Fibroblast of skin of right biceps (primary cell): ENCODE measurements around the gene SFI1.
"Not testable (repeated sequence)": the region's sequence is repeated elsewhere in the genome, so short reads cannot be mapped to it uniquely, and the experiment has no call there.

Experiments used
- DNase-seq: peaks from one replicate; pipeline ENCODE4 v3.0.0-alpha.2; 2013

Gene SFI1

DNA sequence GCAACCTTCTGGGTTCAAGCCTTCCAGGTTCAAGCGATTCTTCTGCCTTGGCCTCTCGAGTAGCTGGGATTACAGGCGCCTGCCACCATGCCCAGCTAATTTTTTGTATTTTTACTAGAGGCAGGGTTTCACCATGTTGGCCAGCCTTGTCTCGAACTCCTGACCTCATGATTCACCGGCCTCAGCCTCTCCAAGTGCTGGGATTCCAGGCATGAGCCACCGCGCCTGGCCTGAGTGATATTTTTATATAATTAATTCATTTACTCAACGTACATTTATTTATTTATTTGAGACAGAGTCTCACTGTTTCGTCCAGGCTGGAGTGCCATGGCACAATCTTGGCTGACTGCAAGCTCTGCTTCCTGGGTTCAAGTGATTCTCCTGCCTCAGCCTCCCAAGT, 62.2 kb downstream of the SFI1 start:
- peak; percentile 10 for DNase-seq

- peak; percentile 71 for DNase-seq
Observed at GRCh38 chr22:31561238-31561887, 65.0 kb downstream of the SFI1 start.

GRCh38 chr22:31561970-31562369, 65.6 kb downstream of the SFI1 start:
- DNase-seq: no peak

- DNase-seq: no peak
Observed at GRCh38 chr22:31566484-31566883, 70.1 kb downstream of the SFI1 start.

- no peak for DNase-seq
Observed at GRCh38 chr22:31567196-31567595, 70.9 kb downstream of the SFI1 start.

GRCh38 chr22:31567702-31568101, 71.4 kb downstream of the SFI1 start:
- no peak for DNase-seq

- DNase-seq: peak; percentile 18
Observed at GRCh38 chr22:31569126-31569525, 72.8 kb downstream of the SFI1 start.

- DNase-seq: no peak
Observed at GRCh38 chr22:31572939-31573338, 76.6 kb downstream of the SFI1 start.

DNA sequence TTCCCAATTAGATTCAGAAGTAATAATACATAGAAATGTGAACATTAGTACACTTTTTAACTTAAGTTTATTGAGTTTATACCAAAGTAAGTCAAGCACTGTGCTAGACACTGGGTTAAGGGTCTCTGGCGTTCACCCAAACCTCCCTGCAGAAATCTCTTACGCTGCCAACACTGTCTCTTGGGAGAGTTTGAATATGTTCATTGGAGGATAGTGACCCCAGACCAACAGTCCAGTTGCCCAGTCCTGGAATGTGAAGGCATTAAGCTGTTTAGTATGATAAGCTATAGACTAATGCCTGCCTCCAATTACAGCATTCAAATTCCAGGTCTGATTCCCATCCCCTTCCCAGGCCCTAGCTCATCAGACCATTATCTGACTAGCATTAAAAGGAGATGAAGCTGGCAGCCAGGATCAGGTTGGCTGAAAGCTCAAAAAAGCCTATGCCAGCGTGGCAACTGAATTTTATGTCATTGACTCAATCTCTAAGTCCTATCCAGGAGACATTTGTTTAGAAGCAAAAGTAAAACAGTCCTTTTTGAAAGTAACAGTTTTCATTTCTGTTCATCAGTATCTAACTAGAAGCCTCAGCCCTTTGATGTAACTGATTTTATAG, 77.8 kb downstream of the SFI1 start:
- DNase-seq: no peak

- DNase-seq: no peak
Observed at GRCh38 chr22:31575190-31575589, 78.9 kb downstream of the SFI1 start.

- DNase-seq: no peak
Observed at GRCh38 chr22:31577711-31578110, 81.4 kb downstream of the SFI1 start.

- DNase-seq: no peak
Observed at GRCh38 chr22:31578171-31578570, 81.8 kb downstream of the SFI1 start.

DNA sequence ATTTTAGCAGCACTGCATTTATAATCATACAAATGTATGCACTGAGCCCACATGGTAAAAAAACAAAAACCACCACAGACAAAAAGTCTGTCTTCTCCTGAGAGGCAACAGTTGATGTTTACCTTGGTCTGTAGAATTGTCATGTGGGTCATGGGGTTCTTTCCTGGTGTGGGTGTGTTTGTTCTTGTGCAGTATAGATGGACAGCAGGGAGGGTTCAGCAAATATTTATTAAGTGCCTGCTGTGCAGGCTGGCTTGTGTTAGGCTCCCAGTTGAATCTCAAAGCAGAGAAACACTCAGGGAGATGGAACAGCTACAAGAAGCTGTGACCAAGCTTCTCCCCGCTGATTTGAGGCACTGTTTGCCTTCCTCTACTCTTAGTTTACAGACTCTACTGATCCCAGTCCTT, 83.5 kb downstream of the SFI1 start:
- no peak for DNase-seq

DNA sequence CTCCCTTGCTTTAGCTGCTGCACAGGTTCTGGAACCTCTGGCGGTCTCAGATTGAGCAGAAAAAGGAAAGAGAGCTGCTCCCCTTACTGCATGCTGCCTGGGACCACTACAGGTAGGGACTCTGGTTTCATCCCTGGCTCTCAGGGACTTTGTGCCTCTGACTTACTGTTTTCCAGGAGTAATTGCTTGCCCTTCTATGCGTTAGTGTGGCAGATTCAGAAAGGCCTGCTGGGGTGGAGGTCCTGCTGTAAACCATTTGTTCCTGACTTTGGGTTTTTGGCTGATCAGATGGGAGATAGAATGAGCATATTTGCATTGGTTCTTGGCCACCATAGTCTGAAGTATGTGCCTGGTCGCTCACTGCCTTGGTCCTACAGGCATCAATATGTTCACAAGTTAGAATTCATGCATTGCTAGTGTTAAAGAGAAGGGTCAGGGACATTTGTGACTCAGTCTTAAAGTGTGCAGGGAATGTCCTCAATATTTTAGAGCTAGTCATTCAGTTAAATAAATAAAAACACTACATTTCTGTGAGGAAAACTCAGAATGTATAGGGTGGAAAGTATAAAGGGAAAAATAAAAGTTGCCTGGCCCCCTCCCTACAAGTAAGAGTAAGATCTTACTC, 87.6 kb downstream of the SFI1 start:
- peak; percentile 76 for DNase-seq

DNA sequence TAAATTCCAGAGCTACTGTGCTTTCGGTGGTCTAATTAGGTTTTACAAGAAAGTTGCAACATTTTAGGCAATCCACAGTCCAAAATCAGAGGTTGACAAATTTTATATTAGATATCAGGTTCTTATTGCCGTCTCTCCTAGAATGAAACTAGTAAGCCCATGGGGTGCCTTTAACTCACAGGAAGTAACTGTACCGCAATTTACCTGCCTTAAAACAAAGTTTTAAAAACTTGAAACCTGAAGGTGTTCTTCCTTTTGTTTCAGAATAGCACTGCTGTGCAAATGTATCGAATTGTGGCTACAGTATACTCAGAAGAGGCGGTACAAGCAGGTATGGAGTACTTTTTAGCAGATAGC, 88.4 kb downstream of the SFI1 start:
- DNase-seq: no peak

GRCh38 chr22:31585161-31585859, 89.0 kb downstream of the SFI1 start:
- peak; percentile 34 for DNase-seq

GRCh38 chr22:31586137-31586920, 90.0 kb downstream of the SFI1 start:
- no peak for DNase-seq

DNA sequence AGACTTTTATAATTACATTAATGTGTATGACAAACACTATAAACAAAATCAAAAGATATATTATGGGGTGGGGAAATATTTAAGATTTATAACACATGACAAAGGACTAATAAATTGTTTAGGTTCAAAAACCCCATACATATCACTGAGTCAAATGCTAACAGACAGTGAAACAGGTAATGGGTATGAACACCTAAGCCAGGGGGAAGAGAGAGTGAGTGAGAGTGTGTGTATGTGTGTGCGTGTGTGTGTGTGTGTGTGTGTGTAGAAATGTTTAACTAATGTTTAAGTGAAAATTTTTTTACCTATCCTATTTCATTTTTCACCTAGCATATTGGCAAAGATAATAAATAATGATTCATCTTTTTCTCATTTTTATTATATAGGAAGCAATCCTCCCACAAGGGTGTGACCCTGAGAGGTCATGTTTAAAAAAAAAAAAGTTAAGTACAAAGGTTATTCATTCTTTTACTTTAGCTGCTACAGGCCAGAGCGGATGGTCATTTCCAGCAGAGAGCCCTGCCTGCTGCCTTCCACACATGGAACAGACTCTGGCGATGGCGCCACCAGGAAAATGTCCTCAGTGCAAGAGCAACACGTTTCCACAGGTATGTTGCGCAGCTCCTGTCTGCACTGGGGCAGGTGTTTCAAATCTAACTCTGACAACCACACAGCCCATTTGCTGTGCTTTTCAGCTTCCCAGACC, 92.8 kb downstream of the SFI1 start:
- DNase-seq: no peak

DNA sequence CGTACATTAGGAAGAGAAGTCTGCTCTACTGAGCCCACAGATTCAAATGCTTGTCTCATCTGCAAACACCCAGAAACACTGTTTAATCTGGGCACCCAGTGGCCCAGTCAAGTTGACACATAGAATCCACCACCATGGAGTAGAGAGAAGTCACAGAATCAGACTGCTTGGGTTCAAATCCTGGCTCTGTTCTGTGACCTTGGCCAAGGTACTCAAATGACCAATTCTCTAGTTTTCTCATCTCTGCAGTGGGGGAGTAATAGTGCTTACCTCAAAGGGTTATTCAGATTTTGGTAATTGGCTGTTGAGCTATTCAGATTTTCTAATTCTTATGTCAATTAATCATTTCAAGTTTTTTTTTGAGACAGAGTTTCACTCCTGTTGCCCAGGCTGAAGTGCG, 93.8 kb downstream of the SFI1 start:
- DNase-seq: not testable (repeated sequence)

DNA sequence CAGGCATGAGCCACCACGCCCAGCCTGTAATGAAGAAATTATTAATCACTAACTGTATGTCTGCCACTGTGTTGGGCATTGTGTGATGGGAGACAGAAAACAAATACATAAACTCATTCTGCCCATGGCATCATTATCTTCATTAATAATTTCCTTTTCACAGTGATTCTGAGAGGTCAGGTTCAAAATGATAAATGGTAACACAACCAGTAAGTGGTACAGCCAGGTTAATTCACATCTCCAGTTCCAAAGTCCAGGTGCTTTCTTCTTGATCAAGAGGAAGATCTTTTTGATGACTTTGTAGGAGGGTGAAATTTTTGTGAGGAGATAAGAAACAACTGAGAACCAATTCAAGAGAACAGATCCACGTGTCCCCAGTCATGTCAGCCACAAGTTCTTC, 98.9 kb downstream of the SFI1 start:
- no peak for DNase-seq

GRCh38 chr22:31602259-31602952, 106.1 kb downstream of the SFI1 start:
- DNase-seq: peak; percentile 87

DNA sequence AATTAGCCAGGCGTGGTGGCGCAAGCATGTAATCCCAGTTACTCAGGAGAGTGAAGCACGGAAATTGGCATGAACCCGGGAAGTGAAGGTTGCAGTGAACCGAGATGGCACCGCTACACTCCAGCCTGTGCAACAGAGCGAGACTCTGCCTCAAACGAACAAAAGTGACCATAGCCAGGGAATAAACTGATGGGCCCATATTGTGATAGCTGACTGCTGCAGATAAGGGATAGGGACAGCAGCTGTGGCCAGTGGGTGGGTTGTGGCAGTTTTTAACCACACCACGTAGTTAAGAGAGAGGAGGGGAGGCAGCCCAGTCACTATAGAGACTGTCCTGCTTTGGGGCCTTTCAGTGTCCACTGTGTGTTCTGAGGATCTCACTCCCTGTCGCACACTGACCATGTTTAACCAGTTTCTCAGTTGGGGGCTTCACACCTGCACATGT, 106.8 kb downstream of the SFI1 start:
- no peak for DNase-seq
